IPS DF 6.9 (cell line): Measurements from ENCODE around the gene HERC3.

Experiments
- DNase-seq: peaks from one replicate; pipeline ENCODE4 v3.0.0-alpha.2; 2013; ENCODE audit warnings: low read depth, low spot score
- H3K27ac ChIP-seq: one replicate; pipeline ENCODE4 v1.5.1; 2013; ENCODE audit warnings: low read length, control low read depth
- H3K27me3 ChIP-seq: 2 replicates; pipeline ENCODE4 v1.6.1; 2013; ENCODE audit warnings: mild to moderate bottlenecking, low read length; ENCODE audit not compliant: control insufficient read depth, insufficient read depth
- H3K36me3 ChIP-seq: 2 replicates; pipeline ENCODE4 v1.6.1; 2013; ENCODE audit warnings: low read length; ENCODE audit not compliant: control insufficient read depth, insufficient read depth
- H3K4me1 ChIP-seq: 2 replicates; pipeline ENCODE4 v1.6.1; 2013; ENCODE audit warnings: low read length; ENCODE audit not compliant: control insufficient read depth, insufficient read depth
- H3K4me3 ChIP-seq: 2 replicates; pipeline ENCODE4 v1.5.1; 2013; ENCODE audit warnings: mild to moderate bottlenecking, low read length
- H3K9me3 ChIP-seq: 2 replicates; pipeline ENCODE4 v1.6.1; 2013; ENCODE audit warnings: low read length, inconsistent platforms; ENCODE audit not compliant: control insufficient read depth, insufficient read depth
- WGBS: extraction: QIAGEN DNeasy Blood & Tissue Kit; methylation state at CpG from one replicate; pipeline ENCODE4 v1.1.7; 2013; ENCODE audit warnings: mixed read lengths, missing lambda C conversion rate; ENCODE audit not compliant: insufficient read length, insufficient coverage; 5-methylcytosine and 5-hydroxymethylcytosine counted together

HERC3 gene

DNA sequence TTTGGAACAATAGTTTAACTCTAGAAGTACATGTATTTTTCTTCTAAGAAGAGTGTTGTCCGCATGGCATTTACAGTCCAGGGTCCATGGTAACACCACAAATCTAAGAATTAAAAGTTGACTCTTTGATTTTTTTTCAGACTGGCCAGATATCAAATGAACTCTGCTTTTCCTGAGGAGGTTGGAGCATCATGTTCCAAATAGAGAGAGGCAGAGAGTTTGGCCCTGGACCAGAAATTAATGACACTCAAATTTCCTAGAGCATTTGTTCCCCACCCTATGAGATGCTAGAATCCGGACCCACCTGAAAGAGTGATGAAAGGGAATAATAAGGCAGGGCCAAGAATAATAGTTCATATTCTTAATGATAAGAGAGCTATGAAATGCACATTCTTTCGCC is 152.3 kb downstream of the HERC3 start:
- H3K4me1 ChIP-seq = no peaks in the 10 kb centered on the region
- DNase-seq = no peak
- WGBS = no CpG with 5 or more reads among the region's 3 CpGs
- H3K27me3 ChIP-seq = no peaks in the 10 kb centered on the region
- no peaks in the 10 kb centered on the region for H3K9me3 ChIP-seq
- peaks cover 6% of the 10 kb centered on the region; the same call in 1 of the 2 replicates for H3K36me3 ChIP-seq
- no peak overlapping the region for H3K27ac ChIP-seq
- H3K4me3 ChIP-seq = no peak overlapping the region

DNA sequence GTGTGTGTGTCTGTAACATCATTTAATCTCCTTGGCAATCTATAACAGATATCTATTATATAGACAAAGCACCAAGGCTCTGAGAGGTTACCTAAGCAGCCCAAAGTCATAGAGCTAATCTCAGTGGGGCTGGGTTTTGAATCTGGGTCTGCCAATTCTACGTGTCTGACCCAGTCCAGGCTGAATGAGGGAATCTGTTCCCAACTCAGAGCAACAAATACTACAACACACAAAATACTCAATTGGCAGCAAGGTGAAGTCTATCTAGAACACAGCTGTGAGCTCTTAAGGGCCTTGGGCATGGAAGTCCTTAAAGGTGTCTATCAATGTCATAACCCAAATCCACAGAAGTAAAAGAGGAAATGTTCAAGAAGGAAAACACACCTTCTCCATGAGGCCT is 152.9 kb downstream of the HERC3 start:
- Histone ChIP-seq H3K4me1 (no peaks in the 10 kb centered on the region), H3K36me3 (peaks cover 8% of the 10 kb centered on the region; the same call in 1 of the 2 replicates), H3K4me3 (no peak overlapping the region), H3K27me3 (no peaks in the 10 kb centered on the region), H3K9me3 (no peaks in the 10 kb centered on the region), H3K27ac (no peak overlapping the region)
- no CpG with 5 or more reads among the region's 1 CpG for WGBS
- no peak for DNase-seq

DNA sequence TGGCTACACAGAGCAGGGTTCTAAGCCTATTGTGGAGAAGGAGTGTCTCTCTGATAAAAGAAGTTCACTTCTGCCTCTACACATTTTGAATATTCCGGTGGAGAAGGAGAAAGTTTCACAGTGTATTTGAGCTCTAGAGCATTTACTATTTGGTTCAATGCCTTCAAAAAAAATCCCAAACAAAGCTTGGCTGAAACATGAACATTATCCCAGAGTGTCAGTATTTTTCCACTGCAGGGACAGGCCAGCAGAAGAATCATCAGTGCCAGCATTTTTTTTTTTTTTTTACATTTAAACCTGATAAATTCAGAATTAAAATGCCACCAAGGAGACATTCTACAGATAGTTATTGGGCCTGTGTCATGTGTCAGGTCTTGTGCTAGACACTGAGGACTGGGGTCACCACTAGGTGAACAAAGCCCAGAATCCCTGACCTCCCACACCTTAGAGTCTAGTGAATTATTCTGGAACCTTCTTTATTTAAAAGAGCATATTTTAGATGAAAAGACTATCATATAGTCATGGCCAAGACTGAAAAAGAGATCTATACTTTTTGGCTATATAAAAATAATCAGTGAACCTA is 153.4 kb downstream of the HERC3 start:
- Histone ChIP-seq H3K27ac (no peak overlapping the region), H3K27me3 (no peaks in the 10 kb centered on the region), H3K4me1 (no peaks in the 10 kb centered on the region), H3K4me3 (no peak overlapping the region), H3K36me3 (peaks cover 8% of the 10 kb centered on the region; the same call in 1 of the 2 replicates), H3K9me3 (no peaks in the 10 kb centered on the region)
- no peak for DNase-seq
- WGBS = no CpG with 5 or more reads among the region's 1 CpG

DNA sequence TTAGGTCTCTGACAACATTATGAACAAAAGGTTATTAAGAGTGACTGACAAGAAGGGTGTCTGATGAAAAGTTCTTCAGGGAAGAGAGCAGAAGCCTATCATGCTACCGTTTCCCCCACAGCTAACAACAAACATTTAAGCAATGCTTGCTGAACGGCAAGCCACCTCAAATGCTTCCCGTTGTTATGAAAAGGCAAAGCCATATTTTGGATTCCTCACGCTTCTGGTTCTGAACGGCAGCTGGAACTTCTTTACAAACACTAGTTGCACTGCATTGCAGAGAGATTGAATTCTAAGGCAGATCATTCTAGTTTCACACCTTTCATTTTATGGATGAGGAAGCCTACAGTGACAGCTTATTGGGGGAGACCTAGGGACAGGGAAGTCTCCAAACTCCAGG is 153.9 kb downstream of the HERC3 start:
- no peaks in the 10 kb centered on the region for H3K27me3 ChIP-seq
- H3K4me3 ChIP-seq = no peak overlapping the region
- DNase-seq = no peak
- H3K27ac ChIP-seq = no peak overlapping the region
- H3K36me3 ChIP-seq = peaks cover 8% of the 10 kb centered on the region; the same call in 1 of the 2 replicates
- H3K4me1 ChIP-seq = no peaks in the 10 kb centered on the region
- WGBS = no CpG with 5 or more reads among the region's 5 CpGs
- no peaks in the 10 kb centered on the region for H3K9me3 ChIP-seq

DNA sequence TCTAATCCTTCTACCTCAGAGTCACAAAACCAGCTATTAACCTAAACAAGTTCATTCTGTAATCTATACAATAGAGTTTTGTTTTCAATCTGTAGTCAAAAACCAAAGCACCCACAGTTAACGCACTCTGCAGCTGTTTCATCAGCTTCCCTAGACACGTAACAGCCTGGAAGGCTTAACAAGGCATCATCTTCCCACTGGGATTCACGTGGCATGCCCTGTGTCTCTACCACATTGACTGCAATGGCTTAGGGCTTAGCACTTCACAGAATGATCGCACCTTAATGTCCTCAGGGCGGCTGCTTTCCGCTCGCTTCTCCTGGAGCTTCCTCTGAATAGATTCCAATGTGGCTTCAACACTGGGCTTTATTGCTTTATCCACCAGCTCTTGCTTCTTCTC is 155.1 kb downstream of the HERC3 start:
- WGBS = no CpG with 5 or more reads among the region's 7 CpGs
- Histone ChIP-seq H3K9me3 (no peaks in the 10 kb centered on the region), H3K36me3 (peaks cover 8% of the 10 kb centered on the region; the same call in 1 of the 2 replicates), H3K27ac (no peak overlapping the region), H3K4me3 (no peak overlapping the region), H3K4me1 (no peaks in the 10 kb centered on the region), H3K27me3 (no peaks in the 10 kb centered on the region)
- DNase-seq = no peak

DNA sequence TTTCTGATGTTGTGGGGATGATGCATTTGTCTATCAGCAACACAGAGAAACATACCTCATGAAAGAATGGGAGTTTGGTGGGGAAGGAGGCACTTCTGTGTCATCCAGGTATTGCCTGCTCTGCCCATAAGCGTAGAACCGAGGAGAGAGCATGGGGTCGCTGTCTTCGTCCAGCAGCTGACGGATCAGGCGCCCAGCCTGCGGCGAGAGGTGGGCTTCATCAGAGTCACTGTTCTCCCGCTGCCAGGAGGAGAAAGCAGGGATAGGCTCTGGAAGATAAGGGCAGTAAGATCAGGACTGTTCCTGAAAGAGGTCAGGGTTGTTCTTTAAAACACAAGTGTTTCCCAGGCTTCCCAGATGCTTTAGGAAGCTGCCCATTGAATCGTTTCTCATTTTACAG is 158.1 kb downstream of the HERC3 start:
- DNase-seq = no peak
- WGBS = no CpG with 5 or more reads among the region's 10 CpGs
- Histone ChIP-seq H3K4me1 (no peaks in the 10 kb centered on the region), H3K27ac (no peak overlapping the region), H3K27me3 (no peaks in the 10 kb centered on the region), H3K9me3 (no peaks in the 10 kb centered on the region), H3K4me3 (no peak overlapping the region), H3K36me3 (peaks cover 8% of the 10 kb centered on the region; the same call in 1 of the 2 replicates)

DNA sequence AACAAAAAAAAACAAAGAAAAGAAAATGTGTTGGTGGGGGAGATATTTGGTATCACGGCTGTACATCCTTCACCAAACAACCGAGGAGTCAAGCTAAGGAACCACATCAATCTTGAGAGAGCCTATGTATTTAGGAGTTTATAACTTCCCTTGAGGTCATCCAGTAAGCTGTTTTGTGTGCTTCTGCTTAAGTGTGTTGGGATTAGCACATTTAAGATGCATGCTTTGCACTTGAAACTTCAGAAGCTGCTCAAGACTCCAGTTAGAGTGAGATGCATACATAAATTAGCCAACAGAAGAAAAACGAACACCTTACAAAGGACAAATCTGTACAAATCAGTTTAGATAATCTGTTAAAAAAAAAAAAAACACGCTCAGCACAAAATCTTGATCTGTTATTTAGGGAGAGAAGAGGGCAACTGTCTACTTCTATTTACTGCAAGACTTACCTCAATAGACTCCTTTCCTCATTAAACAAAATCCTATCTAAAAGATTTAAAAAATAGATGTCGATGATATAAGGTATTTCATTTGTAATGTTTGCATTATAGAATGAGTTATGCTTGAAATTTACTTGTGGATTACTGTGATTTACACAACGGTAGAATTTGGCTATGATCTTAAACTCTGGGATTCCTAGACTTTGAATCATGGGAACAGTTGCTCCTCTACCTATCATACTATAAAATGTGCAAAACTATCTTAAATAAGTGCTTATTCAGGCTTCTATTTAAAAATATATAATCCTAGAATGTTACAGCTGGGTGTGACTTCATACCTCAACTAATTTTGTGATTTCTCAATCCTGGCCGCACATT is 159.2 kb downstream of the HERC3 start:
- WGBS = 100% methylated on average over 1 of the region's 7 CpGs
- Histone ChIP-seq H3K27me3 (no peaks in the 10 kb centered on the region), H3K9me3 (no peaks in the 10 kb centered on the region), H3K27ac (no peak overlapping the region), H3K4me3 (no peak overlapping the region), H3K36me3 (peaks cover 8% of the 10 kb centered on the region; the same call in 1 of the 2 replicates), H3K4me1 (no peaks in the 10 kb centered on the region)
- DNase-seq = no peak

DNA sequence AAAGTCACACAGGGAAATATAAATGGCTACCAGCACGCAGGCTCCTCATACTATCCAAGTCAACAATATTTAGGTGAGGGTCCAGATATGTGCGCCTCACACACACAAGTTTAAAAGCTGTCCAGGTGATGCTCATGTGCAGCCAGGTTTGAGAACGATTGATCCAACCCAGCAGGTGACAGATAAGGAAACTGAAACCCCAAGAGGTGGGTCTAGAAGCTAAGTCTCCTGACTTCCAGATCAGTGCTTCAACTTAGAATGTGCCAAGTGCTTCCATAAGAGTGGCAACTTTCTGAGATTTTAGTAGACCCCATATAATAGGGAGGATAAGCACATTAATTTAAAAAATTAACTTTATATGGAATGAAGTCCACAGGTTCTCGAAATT is 159.8 kb downstream of the HERC3 start:
- H3K4me1 ChIP-seq = no peaks in the 10 kb centered on the region
- WGBS = no CpG with 5 or more reads among the region's 4 CpGs

DNA sequence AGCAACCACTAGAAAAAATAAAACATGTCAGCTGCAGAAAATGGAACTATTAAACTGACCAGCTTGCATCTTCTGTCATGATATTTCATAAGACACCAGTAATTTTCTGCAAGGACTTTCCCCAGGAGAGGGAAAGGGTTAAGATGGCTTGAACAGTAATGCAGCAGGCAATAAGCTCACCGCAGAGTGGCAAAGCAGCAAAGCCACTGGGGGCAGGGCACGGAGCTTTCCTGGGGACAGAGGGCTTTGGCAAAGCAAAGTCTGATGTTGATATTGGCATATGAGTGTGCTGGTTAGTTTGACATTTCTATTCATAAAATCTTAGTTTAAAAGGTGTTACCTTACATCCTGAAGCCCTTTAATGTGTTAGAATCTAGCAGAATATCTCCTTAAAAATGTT is 160.5 kb downstream of the HERC3 start:
- Histone ChIP-seq H3K27me3 (no peaks in the 10 kb centered on the region), H3K4me3 (no peak overlapping the region), H3K27ac (no peak overlapping the region), H3K36me3 (peaks cover 8% of the 10 kb centered on the region; the same call in 1 of the 2 replicates), H3K4me1 (no peaks in the 10 kb centered on the region), H3K9me3 (no peaks in the 10 kb centered on the region)
- no peak for DNase-seq
- WGBS = no CpG with 5 or more reads among the region's 2 CpGs

More for the DNA sequence above, 159.8 kb downstream of the HERC3 start:
- Histone ChIP-seq H3K27me3 (no peaks in the 10 kb centered on the region), H3K9me3 (no peaks in the 10 kb centered on the region), H3K4me3 (no peak overlapping the region), H3K27ac (no peak overlapping the region), H3K36me3 (peaks cover 8% of the 10 kb centered on the region; the same call in 1 of the 2 replicates)
- no peak for DNase-seq

DNA sequence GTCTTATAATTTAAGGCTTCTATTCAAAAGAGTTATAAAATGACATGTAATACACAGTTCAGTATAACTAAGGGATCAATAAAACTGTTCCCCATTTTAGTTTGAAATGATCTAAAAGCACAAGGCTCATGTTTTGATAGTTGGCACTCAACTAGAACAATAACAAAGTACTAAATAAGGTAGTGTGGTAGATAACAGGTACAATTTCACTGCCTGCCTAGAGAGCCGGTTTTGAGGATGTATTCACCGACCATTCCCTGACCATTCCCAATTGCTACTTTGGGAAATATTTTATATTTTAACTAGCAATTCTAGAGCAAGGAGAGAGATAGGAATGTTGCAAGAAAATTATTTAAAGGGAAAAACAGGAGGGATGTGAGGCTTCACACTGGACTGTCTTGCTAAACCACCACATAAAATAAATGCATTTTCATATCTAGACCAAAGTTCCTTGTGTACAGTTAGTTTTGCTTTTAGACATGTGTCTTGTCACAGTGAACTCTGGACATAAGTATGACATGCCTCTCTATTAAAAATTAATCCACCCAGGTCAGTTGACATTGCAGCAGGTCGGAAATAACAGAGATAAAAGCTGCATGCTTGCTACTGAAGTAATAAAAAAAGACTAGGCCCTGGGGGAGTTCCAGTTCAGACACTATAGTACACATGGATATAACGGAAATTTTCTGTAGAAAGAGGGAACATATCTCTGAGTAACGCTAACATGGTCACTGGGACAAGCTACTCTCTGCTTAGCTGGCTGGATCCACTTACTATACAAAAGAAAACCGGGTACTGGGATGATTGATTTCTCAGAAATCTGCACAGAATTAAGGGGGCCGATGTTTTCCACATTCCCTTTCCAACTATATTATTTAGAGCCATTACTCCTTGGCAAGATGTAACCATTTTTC is 161.6 kb downstream of the HERC3 start:
- Histone ChIP-seq H3K36me3 (peaks cover 2% of the 10 kb centered on the region; the same call in 1 of the 2 replicates), H3K27ac (no peak overlapping the region), H3K4me3 (no peak overlapping the region), H3K9me3 (no peaks in the 10 kb centered on the region), H3K27me3 (no peaks in the 10 kb centered on the region), H3K4me1 (peaks cover under 1% of the 10 kb centered on the region; the same call in 1 of the 2 replicates)
- DNase-seq = no peak
- WGBS = no CpG with 5 or more reads among the region's 7 CpGs
